ENCODE results near the gene MACROH2A2. TPM values are rescaled to one million over a fixed set of nuclear protein-coding genes. Genes with fewer than 3 reads are reported as not detected.

Gene MACROH2A2
- total and polyA plus RNA-seq, 2 of the 13 experiments (the other 11 are each of a cell fraction or from before 2014, with no cell fraction given): 9.8 to 43.1 TPM

GRCh38 chr10:70034232-70034631, 18.4 kb upstream of the MACROH2A2 start (continued):
- TF ChIP-seq NFKB2 (CRISPR knock-in tag; IDR thresholded peaks at IDR 0.05; ENCODE audit: borderline replicate concordance): no peak

DNA sequence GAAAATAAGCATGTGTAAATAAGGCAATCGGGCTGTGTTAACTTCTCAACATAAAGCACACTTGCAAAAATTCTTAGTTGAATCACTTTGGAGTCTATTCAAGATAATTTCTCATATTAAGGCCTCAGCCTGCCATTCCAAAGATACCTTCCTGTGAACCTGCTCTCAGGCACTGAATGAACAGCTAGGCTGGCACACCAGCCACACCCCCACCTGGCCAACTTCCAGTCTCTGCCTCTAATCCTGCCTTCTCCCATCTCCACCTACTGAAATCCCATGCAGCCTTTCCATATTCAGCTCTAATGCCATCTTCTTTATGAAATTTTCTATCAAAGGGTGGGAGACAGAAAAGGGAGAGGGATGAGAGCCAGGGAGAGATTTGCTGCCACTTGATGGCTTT, 17.1 kb upstream of the MACROH2A2 start:
- DNase-seq (ENCODE audit: low spot score): no peak
- TF ChIP-seq SP1 (IDR thresholded peaks at IDR 0.05) (no peak), SP1 (CRISPR knock-in tag; IDR thresholded peaks at IDR 0.05) (no peak), KMT2A (CRISPR knock-in tag; IDR thresholded peaks at IDR 0.05) (no peak), HNRNPLL (IDR thresholded peaks at IDR 0.05; ENCODE audit: low read depth, low read length, poor library complexity, severe bottlenecking) (no peak)
- TF ChIP-seq, protein P1, sequence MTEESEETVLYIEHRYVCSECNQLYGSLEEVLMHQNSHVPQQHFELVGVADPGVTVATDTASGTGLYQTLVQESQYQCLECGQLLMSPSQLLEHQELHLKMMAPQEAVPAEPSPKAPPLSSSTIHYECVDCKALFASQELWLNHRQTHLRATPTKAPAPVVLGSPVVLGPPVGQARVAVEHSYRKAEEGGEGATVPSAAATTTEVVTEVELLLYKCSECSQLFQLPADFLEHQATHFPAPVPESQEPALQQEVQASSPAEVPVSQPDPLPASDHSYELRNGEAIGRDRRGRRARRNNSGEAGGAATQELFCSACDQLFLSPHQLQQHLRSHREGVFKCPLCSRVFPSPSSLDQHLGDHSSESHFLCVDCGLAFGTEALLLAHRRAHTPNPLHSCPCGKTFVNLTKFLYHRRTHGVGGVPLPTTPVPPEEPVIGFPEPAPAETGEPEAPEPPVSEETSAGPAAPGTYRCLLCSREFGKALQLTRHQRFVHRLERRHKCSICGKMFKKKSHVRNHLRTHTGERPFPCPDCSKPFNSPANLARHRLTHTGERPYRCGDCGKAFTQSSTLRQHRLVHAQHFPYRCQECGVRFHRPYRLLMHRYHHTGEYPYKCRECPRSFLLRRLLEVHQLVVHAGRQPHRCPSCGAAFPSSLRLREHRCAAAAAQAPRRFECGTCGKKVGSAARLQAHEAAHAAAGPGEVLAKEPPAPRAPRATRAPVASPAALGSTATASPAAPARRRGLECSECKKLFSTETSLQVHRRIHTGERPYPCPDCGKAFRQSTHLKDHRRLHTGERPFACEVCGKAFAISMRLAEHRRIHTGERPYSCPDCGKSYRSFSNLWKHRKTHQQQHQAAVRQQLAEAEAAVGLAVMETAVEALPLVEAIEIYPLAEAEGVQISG (CRISPR knock-in tag; IDR thresholded peaks at IDR 0.05): no peak
- H3K27ac ChIP-seq (ENCODE audit: extremely low read length, insufficient read depth, low read length): no peak overlapping the region
- WGBS (ENCODE audit: low lambda C conversion rate): 0% methylated on average over 1 of the region's 1 CpG
- BruUV-seq (replicated peaks): no TSS peak
- H2AFZ ChIP-seq (ENCODE audit: low read length): no peak overlapping the region
- H4K20me1 ChIP-seq (ENCODE audit: insufficient read depth, low read length): no peaks in the 10 kb centered on the region
- FAIRE-seq: no peak
- no peak overlapping the region for H3K9ac ChIP-seq (ENCODE audit: insufficient read depth, low read depth, low read length)
- H3K4me1 ChIP-seq (ENCODE audit: insufficient read depth, low read length): no peaks in the 10 kb centered on the region
- no peaks in the 10 kb centered on the region for H3K36me3 ChIP-seq (replicated peaks in 1 of 2; ENCODE audit: control insufficient read depth in 1 of 2, insufficient read depth in 2 of 2, low read length in 2 of 2)
- H3K79me2 ChIP-seq (ENCODE audit: insufficient read depth, low read length): no peaks in the 10 kb centered on the region
- no peak for ATAC-seq
- peaks cover 13% of the 10 kb centered on the region for H3K9me3 ChIP-seq (ENCODE audit: low read length)
- intact Hi-C loops (cut with micrococcal nuclease; ENCODE audit: unreplicated experiment): no loop called here
- H3K27me3 ChIP-seq (ENCODE audit: control insufficient read depth in 1 of 2, insufficient read depth in 2 of 2, low read length in 2 of 2): peaks cover 0 to 8% of the 10 kb centered on the region in 2 experiments; a peak in 2 of 5 replicates
- in situ Hi-C loops (cut with HindIII; ENCODE audit: extremely low pct_ligation_motif_present, low pct_unique_long_range_greater_than_20kb): no loop called here
- CTCF ChIA-PET (ENCODE audit: low intra/inter-chr PET ratio, low total read pairs): no interaction called here
- POLR2A ChIA-PET: interaction anchor here (0.7 kb wide), 1 partner anchor 17 kb away, joined by 3 read pairs; the partner anchor contains the start of gene MACROH2A2
- H3K4me3 ChIP-seq (replicated peaks in 1 of 3; ENCODE audit: insufficient read depth in 1 of 3, low read depth in 2 of 3, low read length in 3 of 3): no peak overlapping the region
- no peak overlapping the region for H3K4me2 ChIP-seq (ENCODE audit: low read depth, low read length)
